GM12878 (cell line): ENCODE data around the gene YKT6. TPM values are rescaled to one million over a fixed set of nuclear protein-coding genes. Genes with fewer than 3 reads are reported as not detected.

ENCODE experiments used
- ATAC-seq: fragments of 200-7000 bp; cut with Tn5 transposase; 3 replicates; pipeline ENCODE4 v1.9.1; 2020; ENCODE audit warnings: mild to moderate bottlenecking, moderate library complexity
- BruUV-seq: library from RNA; stranded (reverse); fragments of 400-500 nt; replicated peaks from 2 replicates; lab custom pipeline; 2021; lab: Mats Ljungman, UMichigan
- CTCF ChIA-PET: fragments of 300-600 bp; sonication (Branson Sonifier 250); formaldehyde crosslinking; extraction: SDS; loops from one replicate; lab custom pipeline; 2021; ENCODE audit warnings: inconsistent platforms; lab: Yijun Ruan, JAX
- POLR2A ChIA-PET: fragments of 350-600 bp; formaldehyde crosslinking; extraction: SDS; loops from one replicate; lab custom pipeline; 2021; ENCODE audit warnings: inconsistent platforms; lab: Charles Lee
- RAD21 ChIA-PET: fragments of 300-600 bp; sonication (Branson Sonifier 250); formaldehyde crosslinking; loops from one replicate; lab custom pipeline; 2023; ENCODE audit warnings: antibody characterized with exemption; ENCODE audit not compliant: unreplicated experiment; lab: Charles Lee
- SMC1A ChIA-PET: fragments of 300-600 bp; sonication (Branson Sonifier 250); formaldehyde crosslinking; loops from one replicate; lab custom pipeline; 2023; ENCODE audit not compliant: unreplicated experiment, uncharacterized antibody; lab: Charles Lee
- DNase-seq: peaks from one replicate; pipeline ENCODE4 v3.0.0-alpha.2; 2011; ENCODE audit warnings: low read depth, low spot score
- FAIRE-seq: peaks from 3 replicates; lab custom pipeline; 2011; peaks lifted over from hg19 to GRCh38; lab: Jason Lieb, UNC
- H2AFZ ChIP-seq: 2 replicates; pipeline ENCODE4 v1.6.0; 2011; ENCODE audit warnings: low read depth, low read length, control low read depth; ENCODE audit not compliant: control insufficient read depth
- H3K27ac ChIP-seq: 2 replicates; pipeline ENCODE4 v1.5.1; 2011; ENCODE audit warnings: control low read depth; ENCODE audit not compliant: control insufficient read depth, insufficient read depth
- H3K27me3 ChIP-seq, 2 experiments: replicated peaks in 1 of 2; 2 replicates each; pipeline versions ENCODE4 v1.6.0 to v1.6.1; 2011; ENCODE audit warnings: low read length in 1 of 2; ENCODE audit not compliant: control insufficient read depth in 2 of 2, insufficient read depth in 2 of 2
- H3K36me3 ChIP-seq, 2 experiments: 2 replicates each; pipeline ENCODE4 v1.5.1; 2011; ENCODE audit warnings: low read length in 1 of 2; ENCODE audit not compliant: control insufficient read depth in 2 of 2, insufficient read depth in 2 of 2
- H3K4me1 ChIP-seq: 2 replicates; pipeline ENCODE4 v1.6.1; 2011; ENCODE audit warnings: mild to moderate bottlenecking, low read length, moderate library complexity, mixed read lengths; ENCODE audit not compliant: control insufficient read depth, insufficient read depth
- H3K4me2 ChIP-seq: 2 replicates; pipeline ENCODE4 v1.6.0; 2011; ENCODE audit warnings: control low read depth; ENCODE audit not compliant: control insufficient read depth, insufficient read depth
- H3K4me3 ChIP-seq: fragments of 200-600 bp; sonication (generic); 2 replicates; pipeline ENCODE4 v1.5.1; 2016
- H3K79me2 ChIP-seq: 2 replicates; pipeline ENCODE4 v1.6.0; 2011; ENCODE audit warnings: low read length; ENCODE audit not compliant: control insufficient read depth, insufficient read depth
- H3K9ac ChIP-seq: 2 replicates; pipeline ENCODE4 v1.8.0; 2011; ENCODE audit warnings: low read length, control low read depth, mixed read lengths; ENCODE audit not compliant: control insufficient read depth, insufficient read depth
- H3K9me3 ChIP-seq: replicated peaks from 3 replicates; pipeline ENCODE4 v1.5.1; 2011; ENCODE audit warnings: mild to moderate bottlenecking, low read length; ENCODE audit not compliant: control insufficient read depth, insufficient read depth
- H4K20me1 ChIP-seq: 2 replicates; pipeline ENCODE4 v1.6.0; 2011; ENCODE audit not compliant: control insufficient read depth, insufficient read depth
- CBX3 ChIP-seq: fragments of 200-600 bp; sonication (generic); IDR thresholded peaks from 2 replicates; pipeline ENCODE4 v1.6.1; 2016; ENCODE audit warnings: low read depth, borderline replicate concordance
- CREB1 ChIP-seq: IDR thresholded peaks from 2 replicates; pipeline ENCODE4 v1.6.1; 2012; ENCODE audit warnings: low read depth, mild to moderate bottlenecking, inconsistent platforms
- MTA2 ChIP-seq: fragments of 450-650 bp; IDR thresholded peaks from 2 replicates; pipeline ENCODE4 v1.6.1; 2016; ENCODE audit warnings: low read depth, mild to moderate bottlenecking, moderate library complexity
- WGBS: methylation state at CpG from one replicate; pipeline ENCODE4 v1.1.6; 2016; ENCODE audit warnings: low lambda C conversion rate; ENCODE audit not compliant: insufficient replicate concordance, insufficient coverage; ENCODE audit errors: missing lambda C conversion rate; 5-methylcytosine and 5-hydroxymethylcytosine counted together
- in situ Hi-C: fragments of 300-500 bp; cut with MboI; formaldehyde crosslinking; loops from 9 replicates; pipeline ENCODE4 v1.14.3; 2018; ENCODE audit warnings: mixed read lengths
- intact Hi-C: fragments of 100-400 bp; cut with micrococcal nuclease; formaldehyde crosslinking; loops from one replicate; pipeline ENCODE4 v1.14.2; 2022; ENCODE audit not compliant: unreplicated experiment
- polyA plus RNA-seq, 11 experiments: library from polyadenylated mRNA; depleted of rRNA in 4 of 11; unstranded in 6 of 11; stranded (reverse) in 5 of 11; fragments of >200 nt; fragmentation: Nextera tagmentation in 4 of 11; fragmentation: Illumina TruSeq in 1 of 11; extraction: Ambion mirVana in 4 of 11; extraction: Trizol in 1 of 11; gene quantifications; 1 replicate in 1 of 11; 2 replicates in 10 of 11; pipeline versions ENCODE4 v1.2.1 to v1.2.3, GENCODE V29; 2011 to 2016; ENCODE audit warnings: inconsistent platforms in 2 of 11, missing spikeins in 2 of 11, low read depth in 1 of 11
- total RNA-seq, 4 experiments: library from RNA; depleted of rRNA in 3 of 4; stranded (reverse); fragments of >200 nt in 3 of 4; fragmentation: Illumina TruSeq in 1 of 4; extraction: Trizol in 1 of 4; gene quantifications; 2 replicates each; pipeline versions ENCODE4 v1.2.1 to v1.2.3, GENCODE V29; 2013 to 2021

YKT6 gene
- total and polyA plus RNA-seq, 10 of the 15 experiments (the other 5 are each of a cell fraction or from before 2014, with no cell fraction given) = 1.7 to 95.2 (median 70.5) TPM

DNA sequence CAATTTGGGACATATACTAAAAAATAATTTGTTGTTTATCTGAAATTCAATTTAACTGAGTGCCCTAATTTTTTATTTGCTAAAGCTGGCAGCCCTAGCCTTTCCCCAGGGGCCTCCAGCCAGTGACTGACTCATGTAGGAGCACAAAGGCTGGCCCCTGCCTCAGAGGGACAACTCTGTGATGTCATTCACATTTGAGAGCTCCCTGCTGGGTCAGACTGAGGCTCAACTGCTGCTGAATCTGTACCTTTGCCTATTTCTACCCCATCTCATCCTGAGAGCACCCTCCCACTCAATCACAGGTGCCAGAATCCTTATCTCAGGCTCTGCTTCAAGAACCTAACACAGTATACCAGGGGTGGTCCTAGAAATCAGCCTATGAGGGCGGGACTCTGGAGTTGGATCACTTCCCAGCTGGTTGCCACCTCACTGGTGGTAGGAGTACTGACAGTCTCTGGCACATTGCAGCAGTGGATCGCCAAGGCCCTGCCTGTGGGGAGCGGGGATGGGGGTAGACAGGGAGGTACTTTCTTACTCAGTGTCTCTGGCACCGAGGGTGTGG is 23.1 kb upstream of the YKT6 start:
- Histone ChIP-seq H2AFZ (no peak overlapping the region), H3K9me3 (no peaks in the 10 kb centered on the region; the same call in 2 of the 3 replicates), H4K20me1 (no peaks in the 10 kb centered on the region), H3K4me1 (no peaks in the 10 kb centered on the region), H3K79me2 (no peaks in the 10 kb centered on the region), H3K36me3 (no peaks in the 10 kb centered on the region), H3K27me3 (peaks cover 0 to 2% of the 10 kb centered on the region in 2 experiments; a peak in 2 of 4 replicates), H3K4me2 (no peak overlapping the region), H3K4me3 (no peak overlapping the region), H3K27ac (no peak overlapping the region), H3K9ac (no peak overlapping the region)
- ChIA-PET RAD21 (no interaction called here), CTCF (no interaction called here), SMC1A (no interaction called here), POLR2A (no interaction called here)
- TF ChIP-seq CREB1 = no peak
- WGBS = 22% methylated on average over 4 of the region's 4 CpGs
- no TSS peak for BruUV-seq
- FAIRE-seq = no peak
- intact Hi-C loops (no loop called here), in situ Hi-C loops (no loop called here)
- no peak for DNase-seq
- no peak for ATAC-seq

DNA sequence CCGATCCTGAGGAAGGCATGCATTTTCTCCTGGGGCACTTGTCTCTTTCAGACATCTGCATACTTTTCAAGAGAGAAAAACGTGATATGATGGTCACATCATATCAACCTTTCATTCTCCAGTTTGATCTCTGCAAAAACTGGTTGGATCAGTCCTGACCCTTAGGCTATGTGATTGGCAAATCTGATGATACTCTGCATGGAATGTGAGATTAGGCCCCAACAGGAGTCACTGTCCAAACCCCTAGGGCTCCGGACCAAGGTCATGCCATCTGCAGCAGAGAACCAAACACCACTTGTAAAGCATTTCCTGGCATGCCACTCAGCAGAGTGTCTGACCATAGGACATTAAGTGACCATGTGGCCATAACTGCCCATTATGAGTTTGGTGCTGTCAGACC is 20.1 kb upstream of the YKT6 start:
- ATAC-seq (no peak), DNase-seq (no peak), FAIRE-seq (no peak)
- ChIA-PET CTCF (no interaction called here), POLR2A (no interaction called here), RAD21 (no interaction called here), SMC1A (no interaction called here)
- no peaks in the 10 kb centered on the region for H3K79me2 ChIP-seq
- intact Hi-C loops (no loop called here), in situ Hi-C loops (no loop called here)
- no peaks in the 10 kb centered on the region for H3K4me1 ChIP-seq
- no peak overlapping the region for H3K9ac ChIP-seq
- no peak overlapping the region for H3K4me3 ChIP-seq
- WGBS = 28% methylated on average over 3 of the region's 3 CpGs
- H4K20me1 ChIP-seq = no peaks in the 10 kb centered on the region
- H3K27ac ChIP-seq = no peak overlapping the region
- H2AFZ ChIP-seq = no peak overlapping the region
- TF ChIP-seq MTA2 = no peak
- no peak for TF ChIP-seq CBX3
- no peaks in the 10 kb centered on the region; the same call in 2 of the 3 replicates for H3K9me3 ChIP-seq
- BruUV-seq = no TSS peak
- no peaks in the 10 kb centered on the region for H3K36me3 ChIP-seq
- peaks cover 1% of the 10 kb centered on the region in 2 experiments; a peak in 2 of 4 replicates for H3K27me3 ChIP-seq
- no peak overlapping the region for H3K4me2 ChIP-seq
